Measurements from ENCODE around the gene CTSW. TPM values are rescaled to one million over a fixed set of nuclear protein-coding genes. Genes with fewer than 3 reads are reported as not detected.
A peak's percentile ranks its signal among the peaks of the same experiment; 100 is the strongest.

CTSW gene
- total and polyA plus RNA-seq, 2 of the 4 experiments (the other 2 are of a cell fraction), result 0.07 to 0.18 TPM

DNA sequence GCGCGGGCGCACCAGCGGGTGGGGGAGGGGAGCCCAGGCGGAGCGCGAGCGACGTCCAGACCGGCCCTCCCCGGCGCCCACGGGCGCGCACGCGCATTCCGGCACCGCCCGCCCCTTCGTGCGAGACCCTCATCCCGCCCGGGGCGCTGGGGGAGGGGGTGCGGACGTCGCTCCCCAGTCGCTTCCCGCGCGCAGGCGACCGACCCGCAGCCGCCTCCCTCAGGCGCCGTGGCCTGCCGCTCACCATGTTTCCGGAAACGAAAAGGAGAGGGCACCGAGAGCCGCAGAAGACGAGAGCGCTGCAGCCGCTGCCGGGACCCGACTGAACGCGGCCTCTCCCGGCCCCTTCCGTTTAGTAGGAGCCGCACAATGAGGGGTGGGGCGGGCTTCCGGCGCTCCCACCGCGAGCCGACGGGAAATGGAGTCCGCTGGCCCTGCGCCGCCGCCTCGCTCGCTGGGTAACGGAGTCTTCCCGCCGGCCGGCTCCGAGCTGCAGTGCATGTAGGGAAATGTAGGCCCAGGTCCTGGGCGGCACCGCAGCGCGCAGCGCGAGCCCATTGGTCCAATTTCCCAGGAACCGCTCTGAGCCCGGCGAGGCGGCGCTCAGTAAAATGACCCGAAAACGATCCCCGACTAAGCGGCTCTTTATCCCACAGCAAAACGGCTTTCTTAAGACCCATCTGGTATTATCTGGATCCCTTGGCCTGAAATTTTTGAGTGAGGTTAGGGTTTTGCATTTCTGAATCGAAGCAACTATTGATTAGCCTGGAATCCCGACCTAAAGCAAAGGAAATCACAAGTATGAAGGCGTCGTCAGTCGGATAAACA, 21.6 kb upstream of the CTSW start, which contains the start of gene CFL1:
Gene CFL1 (minus strand): TSS at position 328 of the 828 bp plus-strand sequence. CDS start 81 bp downstream, at position 247.
- H3K18ac ChIP-seq (ENCODE audit: low read depth, low read length), result peak within 1 kb of the TSS; percentile 80
- intact Hi-C loops (cut with micrococcal nuclease), result loop anchor here (1.0 kb wide), 2 partner anchors 30 to 57 kb away; partner anchors contain the start of gene FIBP
- peak within 1 kb of the TSS; percentile 80 for H4K5ac ChIP-seq (ENCODE audit: low read depth, low read length)
- peak within 1 kb of the TSS; percentile 90 for H2AFZ ChIP-seq (replicated peaks; ENCODE audit: low read length, poor library complexity)
- ChIA-PET POLR2A (ENCODE audit: unreplicated experiment) (interaction anchor here (0.6 to 1.0 kb wide), 8 partner anchors 8 to 560 kb away, joined by 3 to 5 read pairs (median 3); partner anchors contain the start of gene PCNX3), CTCF (interaction anchor here (0.8 to 1.0 kb wide), 2 partner anchors 30 to 40 kb away, joined by 3 read pairs; partner anchors contain the start of gene FIBP)
- peak within 1 kb of the TSS; percentile 89 for H2BK5ac ChIP-seq (ENCODE audit: low read depth, low read length, poor library complexity, severe bottlenecking)
- DNase-seq (peak; percentile 97), ATAC-seq (ENCODE audit: low read depth) (peak; percentile 62)
- peaks cover 23 to 70% of the 10 kb centered on the region in 2 experiments for H3K79me1 ChIP-seq (ENCODE audit: low read depth in 1 of 2, low read length in 2 of 2)
- H3K9ac ChIP-seq (ENCODE audit: low read depth, low read length), result peak within 1 kb of the TSS; percentile 93
- H3K14ac ChIP-seq (replicated peaks; ENCODE audit: low read depth, low read length), result peak within 1 kb of the TSS; percentile 99
- peaks cover 52% of the 10 kb centered on the region for H4K20me1 ChIP-seq (ENCODE audit: insufficient read depth, low read length)
- in situ Hi-C loops (cut with MboI; ENCODE audit: low sequenced_read_pairs), result no loop called here
- dilution Hi-C loops (cut with HindIII; ENCODE audit: low sequenced_read_pairs, unreplicated experiment), result no loop called here
- BruUV-seq (replicated peaks), result no TSS peak
- peak within 1 kb of the TSS; percentile 84 for H3K4me2 ChIP-seq (ENCODE audit: low read depth, low read length)
- peaks cover 11% of the 10 kb centered on the region for H3K4me1 ChIP-seq (ENCODE audit: control insufficient read depth, insufficient read depth, low read length)
- peak within 1 kb of the TSS; percentile 99 for H3K4ac ChIP-seq (ENCODE audit: low read depth, low read length)
- peaks cover 50% of the 10 kb centered on the region for H3K36me3 ChIP-seq (ENCODE audit: control insufficient read depth, insufficient read depth, low read length)
- H2AK5ac ChIP-seq (ENCODE audit: low read depth, low read length), result peak within 1 kb of the TSS; percentile 95
- H3K9me1 ChIP-seq (ENCODE audit: insufficient read depth, low read length), result peaks cover 29% of the 10 kb centered on the region
- peak within 1 kb of the TSS; percentile 40 for H2BK20ac ChIP-seq (ENCODE audit: low read depth, low read length)
- H2AK9ac ChIP-seq (replicated peaks; ENCODE audit: low read depth, low read length, poor library complexity), result peak within 1 kb of the TSS; percentile 100
- H2BK120ac ChIP-seq (ENCODE audit: low read depth, low read length), result peak within 1 kb of the TSS; percentile 93
- H3K4me3 ChIP-seq (ENCODE audit: insufficient read depth, low read depth, low read length), result peak within 1 kb of the TSS; percentile 89
- peak within 1 kb of the TSS; percentile 93 for H2BK15ac ChIP-seq (ENCODE audit: low read depth, low read length)
- WGBS, 2 experiments (ENCODE audit: extremely low coverage in 2 of 2, insufficient read length in 1 of 2), result 0% methylated on average over 46 of the region's 92 CpGs; no CpG with 5 or more reads in 1 of the 2 experiments
- H3K23ac ChIP-seq (ENCODE audit: low read depth, low read length), result peak within 1 kb of the TSS; percentile 98
- H3K56ac ChIP-seq (ENCODE audit: extremely low read depth, insufficient read depth, low read length), result peak within 1 kb of the TSS; percentile 99
- H3K9me3 ChIP-seq (ENCODE audit: control insufficient read depth, insufficient read depth, low read length), result no peaks in the 10 kb centered on the region
- H3K27me3 ChIP-seq (ENCODE audit: control insufficient read depth, insufficient read depth, low read length), result no peaks in the 10 kb centered on the region
- peak within 1 kb of the TSS; percentile 97 for H4K91ac ChIP-seq (ENCODE audit: insufficient read depth, low read depth, low read length)
- H4K8ac ChIP-seq (ENCODE audit: low read depth in 2 of 2, low read length in 2 of 2), result peak within 1 kb of the TSS; percentile 99
- H3K27ac ChIP-seq (ENCODE audit: insufficient read depth, low read length), result peak within 1 kb of the TSS; percentile 97
- TF ChIP-seq MAFK (IDR thresholded peaks at IDR 0.05; ENCODE audit: low read depth, low read length) (no peak), MAZ (IDR thresholded peaks at IDR 0.05; ENCODE audit: borderline replicate concordance, low read depth, low read length) (peak; percentile 91), CEBPB (IDR thresholded peaks at IDR 0.05; ENCODE audit: low read depth, low read length) (no peak), MXI1 (IDR thresholded peaks at IDR 0.05; ENCODE audit: borderline replicate concordance, low read depth, low read length) (peak; percentile 44; the same call in 1 of the 2 replicates), BHLHE40 (IDR thresholded peaks at IDR 0.05; ENCODE audit: low read depth, low read length) (no peak), RFX5 (IDR thresholded peaks at IDR 0.05; ENCODE audit: low read depth, low read length) (no peak), CHD1 (IDR thresholded peaks at IDR 0.05; ENCODE audit: low read depth, low read length) (peak; percentile 87; the same call in 1 of the 2 replicates), RAD21 (IDR thresholded peaks at IDR 0.05; ENCODE audit: low read length) (no peak), NFE2L2 (IDR thresholded peaks at IDR 0.05; ENCODE audit: low read depth, low read length) (no peak), SMC3 (IDR thresholded peaks at IDR 0.05; ENCODE audit: low read depth, low read length) (no peak)
- TF ChIP-seq, protein P1, sequence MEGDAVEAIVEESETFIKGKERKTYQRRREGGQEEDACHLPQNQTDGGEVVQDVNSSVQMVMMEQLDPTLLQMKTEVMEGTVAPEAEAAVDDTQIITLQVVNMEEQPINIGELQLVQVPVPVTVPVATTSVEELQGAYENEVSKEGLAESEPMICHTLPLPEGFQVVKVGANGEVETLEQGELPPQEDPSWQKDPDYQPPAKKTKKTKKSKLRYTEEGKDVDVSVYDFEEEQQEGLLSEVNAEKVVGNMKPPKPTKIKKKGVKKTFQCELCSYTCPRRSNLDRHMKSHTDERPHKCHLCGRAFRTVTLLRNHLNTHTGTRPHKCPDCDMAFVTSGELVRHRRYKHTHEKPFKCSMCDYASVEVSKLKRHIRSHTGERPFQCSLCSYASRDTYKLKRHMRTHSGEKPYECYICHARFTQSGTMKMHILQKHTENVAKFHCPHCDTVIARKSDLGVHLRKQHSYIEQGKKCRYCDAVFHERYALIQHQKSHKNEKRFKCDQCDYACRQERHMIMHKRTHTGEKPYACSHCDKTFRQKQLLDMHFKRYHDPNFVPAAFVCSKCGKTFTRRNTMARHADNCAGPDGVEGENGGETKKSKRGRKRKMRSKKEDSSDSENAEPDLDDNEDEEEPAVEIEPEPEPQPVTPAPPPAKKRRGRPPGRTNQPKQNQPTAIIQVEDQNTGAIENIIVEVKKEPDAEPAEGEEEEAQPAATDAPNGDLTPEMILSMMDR (conservative IDR thresholded peaks at IDR 0.05; ENCODE audit: low read depth, low read length), result 0 out of 2 replicates have a peak, but pooled peaks have one; percentile 7
- TF ChIP-seq, protein P2, sequence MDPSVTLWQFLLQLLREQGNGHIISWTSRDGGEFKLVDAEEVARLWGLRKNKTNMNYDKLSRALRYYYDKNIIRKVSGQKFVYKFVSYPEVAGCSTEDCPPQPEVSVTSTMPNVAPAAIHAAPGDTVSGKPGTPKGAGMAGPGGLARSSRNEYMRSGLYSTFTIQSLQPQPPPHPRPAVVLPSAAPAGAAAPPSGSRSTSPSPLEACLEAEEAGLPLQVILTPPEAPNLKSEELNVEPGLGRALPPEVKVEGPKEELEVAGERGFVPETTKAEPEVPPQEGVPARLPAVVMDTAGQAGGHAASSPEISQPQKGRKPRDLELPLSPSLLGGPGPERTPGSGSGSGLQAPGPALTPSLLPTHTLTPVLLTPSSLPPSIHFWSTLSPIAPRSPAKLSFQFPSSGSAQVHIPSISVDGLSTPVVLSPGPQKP (IDR thresholded peaks at IDR 0.05; ENCODE audit: borderline replicate concordance, low read depth, low read length), result no peak
- TF ChIP-seq, protein P3, sequence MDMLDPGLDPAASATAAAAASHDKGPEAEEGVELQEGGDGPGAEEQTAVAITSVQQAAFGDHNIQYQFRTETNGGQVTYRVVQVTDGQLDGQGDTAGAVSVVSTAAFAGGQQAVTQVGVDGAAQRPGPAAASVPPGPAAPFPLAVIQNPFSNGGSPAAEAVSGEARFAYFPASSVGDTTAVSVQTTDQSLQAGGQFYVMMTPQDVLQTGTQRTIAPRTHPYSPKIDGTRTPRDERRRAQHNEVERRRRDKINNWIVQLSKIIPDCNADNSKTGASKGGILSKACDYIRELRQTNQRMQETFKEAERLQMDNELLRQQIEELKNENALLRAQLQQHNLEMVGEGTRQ (IDR thresholded peaks at IDR 0.05; ENCODE audit: low read depth, low read length), result no peak

All from IMR-90 (cell line).